Lung (tissue), 12 donors: ENCODE measurements around the gene ICAM4. TPM values are rescaled to one million over a fixed set of nuclear protein-coding genes. Genes with fewer than 3 reads are reported as not detected.

Source experiments
- ATAC-seq: fragments of 200-7000 bp; cut with Tn5 transposase; one replicate; pipeline ENCODE4 v1.9.1; 2020; ENCODE audit warnings: moderate number of reproducible peaks; ENCODE audit not compliant: insufficient read depth, low FRiP score
- DNase-seq, 3 donors: peaks; one replicate each; pipeline ENCODE4 v3.0.0-alpha.2; 2013 to 2017
- H3K27ac ChIP-seq, 2 donors: one replicate each; pipeline ENCODE4 v1.5.1; 2013; ENCODE audit warnings: mild to moderate bottlenecking in 2 of 2, moderate library complexity in 2 of 2, control low read depth in 1 of 2, inconsistent platforms in 1 of 2, low read depth in 1 of 2, low read length in 1 of 2
- H3K27me3 ChIP-seq, 3 donors: one replicate each; pipeline ENCODE4 v1.5.1; 2013; ENCODE audit warnings: low read length in 2 of 3; ENCODE audit not compliant: control insufficient read depth in 3 of 3, insufficient read depth in 3 of 3
- H3K36me3 ChIP-seq, 4 donors: one replicate each; pipeline ENCODE4 v1.5.1; 2013; ENCODE audit warnings: low read length in 4 of 4, mild to moderate bottlenecking in 1 of 4, moderate library complexity in 1 of 4; ENCODE audit not compliant: control insufficient read depth in 4 of 4, insufficient read depth in 4 of 4
- H3K4me1 ChIP-seq, 5 donors: one replicate each; pipeline ENCODE4 v1.5.1; 2013; ENCODE audit warnings: low read length in 5 of 5, mild to moderate bottlenecking in 2 of 5, moderate library complexity in 1 of 5; ENCODE audit not compliant: control insufficient read depth in 5 of 5, insufficient read depth in 5 of 5
- H3K4me3 ChIP-seq: one replicate; pipeline ENCODE4 v1.5.1; 2013; ENCODE audit warnings: mild to moderate bottlenecking, control low read depth, moderate library complexity
- H3K9ac ChIP-seq, 2 donors: one replicate each; pipeline ENCODE4 v1.5.1; 2013; ENCODE audit warnings: low read length in 2 of 2, control low read depth in 1 of 2; ENCODE audit not compliant: insufficient read depth in 1 of 2
- H3K9me3 ChIP-seq, 4 donors: one replicate each; pipeline ENCODE4 v1.5.1; 2013; ENCODE audit warnings: low read length in 3 of 4, mild to moderate bottlenecking in 1 of 4, moderate library complexity in 1 of 4; ENCODE audit not compliant: control insufficient read depth in 4 of 4, insufficient read depth in 3 of 4
- CTCF ChIP-seq: IDR thresholded peaks from 2 replicates; pipeline ENCODE4 v1.5.1; 2012; ENCODE audit warnings: mild to moderate bottlenecking; ENCODE audit errors: control extremely low read depth, extremely low read depth
- WGBS, 2 donors: extraction: QIAGEN DNeasy Blood & Tissue Kit; methylation state at CpG; one replicate each; pipeline ENCODE4 v1.1.7; 2013; 5-methylcytosine and 5-hydroxymethylcytosine counted together
- polyA plus RNA-seq, 2 donors: library from polyadenylated mRNA; stranded (reverse); fragments of 200-250 nt; gene quantifications; one replicate each; pipeline ENCODE4 v1.2.1, GENCODE V29; 2013
- total RNA-seq, 2 donors: library from RNA; depleted of rRNA in 1 of 2; stranded (reverse); fragments of >200 nt in 1 of 2; gene quantifications; one replicate each; pipeline ENCODE4 v1.2.1, GENCODE V29; 2014 to 2021
- donor health status: control.
- donor health status: control.
- donor health status: Bipolar disorder and iron deficiency.
- donor health status: healthy.
- donor health status: DM: yes; HTN: yes; CAD: no.

ICAM4 gene
- total and polyA plus RNA-seq, 4 donors, result 4.6 to 38.8 (median 8.1) TPM

- TF ChIP-seq CTCF, result no peak
- peaks cover 0 to 5% (median 0%) of the 10 kb centered on the region in 4 donors for H3K36me3 ChIP-seq
- ATAC-seq (no peak), DNase-seq (no peak)
- peaks cover 0 to 7% (median 0%) of the 10 kb centered on the region in 4 donors for H3K9me3 ChIP-seq
- no peak overlapping the region for H3K27ac ChIP-seq
- 18 to 52% methylated on average over 25 of the region's 25 CpGs for WGBS, 2 donors
- H3K27me3 ChIP-seq, result peaks cover 0 to 61% (median 24%) of the 10 kb centered on the region in 3 donors
- H3K4me1 ChIP-seq, result peaks cover 0 to 42% (median 16%) of the 10 kb centered on the region in 5 donors
- no peak overlapping the region for H3K9ac ChIP-seq
- no peak overlapping the region for H3K4me3 ChIP-seq
These were observed 7.6 kb downstream of the ICAM4 start for GRCh38 chr19:10294368-10294697.

- Histone ChIP-seq H3K9me3 (peaks cover 0 to 7% (median 0%) of the 10 kb centered on the region in 4 donors), H3K9ac (no peak overlapping the region), H3K27me3 (peaks cover 0 to 55% (median 24%) of the 10 kb centered on the region in 3 donors), H3K27ac (no peak overlapping the region), H3K4me3 (no peak overlapping the region), H3K4me1 (peaks cover 0 to 38% (median 13%) of the 10 kb centered on the region in 5 donors), H3K36me3 (peaks cover 0 to 5% (median 0%) of the 10 kb centered on the region in 4 donors)
- ATAC-seq, result no peak
- DNase-seq, result peak in 2 of 3 donors; percentile 44 to 47
- WGBS, 2 donors, result 3 to 4% methylated on average over 46 to 48 of the region's 48 CpGs
- TF ChIP-seq CTCF, result no peak
These were observed 8.6 kb downstream of the ICAM4 start for GRCh38 chr19:10295305-10295846.

- Histone ChIP-seq H3K9me3 (peaks cover 0 to 7% (median 0%) of the 10 kb centered on the region in 4 donors), H3K9ac (no peak overlapping the region), H3K4me3 (no peak overlapping the region), H3K4me1 (peaks cover 0 to 31% (median 9%) of the 10 kb centered on the region in 5 donors), H3K27ac (no peak overlapping the region), H3K36me3 (peaks cover 0 to 5% (median 0%) of the 10 kb centered on the region in 4 donors), H3K27me3 (peaks cover 0 to 49% (median 19%) of the 10 kb centered on the region in 3 donors)
- WGBS, 2 donors, result 10 to 22% methylated on average over 55 to 58 of the region's 58 CpGs
- no peak for TF ChIP-seq CTCF
- DNase-seq (peak in 2 of 3 donors; percentile 29 to 33), ATAC-seq (no peak)
These were observed 9.3 kb downstream of the ICAM4 start for GRCh38 chr19:10295847-10296591.
